HG03175 (cell line): ENCODE data around the gene AGFG2.
A peak's percentile ranks its signal among the peaks of the same experiment; 100 is the strongest.
"Not testable (repeated sequence)": the region's sequence is repeated elsewhere in the genome, so short reads cannot be mapped to it uniquely, and the experiment has no call there.

Experiments used
- ATAC-seq: cut with Tn5 transposase; IDR thresholded peaks from one replicate; pipeline ENCODE4 v1.9.1; 2021; ENCODE audit warnings: mild to moderate bottlenecking, moderate library complexity; ENCODE audit not compliant: unreplicated experiment

AGFG2 gene

GRCh38 chr7:100538654-100539435 lies at the start of gene AGFG2:
TSS of gene AGFG2 (plus strand) at chr7:100539203. CDS start at chr7:100539347, 144 bp downstream.
- ATAC-seq, result peak; percentile 97

DNA sequence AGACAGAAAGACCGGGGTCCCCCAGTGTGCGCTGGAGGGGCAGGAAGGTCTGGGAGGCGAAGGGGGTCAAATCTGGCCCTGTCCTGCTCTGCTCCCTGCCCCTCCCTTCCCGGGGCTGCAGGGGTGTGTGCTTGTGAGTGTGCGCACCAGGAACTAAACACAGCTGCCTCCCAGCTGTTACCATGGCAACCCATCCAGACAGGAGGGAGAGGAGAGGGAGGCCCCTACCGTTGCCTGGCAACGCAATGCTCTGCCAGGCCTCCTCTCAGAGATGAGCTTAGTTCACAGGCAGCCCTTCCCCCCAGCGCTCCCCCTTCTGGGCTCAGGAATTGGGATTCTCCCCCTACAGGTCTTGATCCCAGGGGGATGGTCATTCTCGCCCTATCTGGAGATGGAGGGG lies 49.2 kb upstream of the AGFG2 start:
- ATAC-seq, result peak; percentile 45

GRCh38 chr7:100490483-100491191 lies 48.4 kb upstream of the AGFG2 start:
- ATAC-seq, result no peak

DNA sequence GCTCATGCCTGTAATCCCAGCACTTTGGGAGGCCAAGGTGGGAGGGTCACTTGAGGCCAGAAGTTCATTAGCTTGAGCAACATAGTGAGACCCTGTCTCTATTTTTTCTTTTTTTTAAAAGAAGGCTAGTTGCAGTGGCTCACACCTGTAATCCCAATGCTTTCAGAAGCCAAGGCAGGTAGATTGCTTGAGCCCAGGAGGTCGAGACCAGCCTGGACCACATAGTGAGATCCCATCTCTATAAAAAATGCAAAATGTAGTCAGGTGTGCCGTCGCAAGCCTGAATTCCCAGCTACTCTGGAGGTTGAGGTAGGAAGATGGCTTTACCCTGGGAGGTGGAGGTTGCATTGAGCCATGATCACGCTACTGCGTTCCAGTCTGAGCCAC lies 47.8 kb upstream of the AGFG2 start:
- ATAC-seq, result no peak

GRCh38 chr7:100492738-100493475 lies 46.1 kb upstream of the AGFG2 start:
- ATAC-seq, result no peak

DNA sequence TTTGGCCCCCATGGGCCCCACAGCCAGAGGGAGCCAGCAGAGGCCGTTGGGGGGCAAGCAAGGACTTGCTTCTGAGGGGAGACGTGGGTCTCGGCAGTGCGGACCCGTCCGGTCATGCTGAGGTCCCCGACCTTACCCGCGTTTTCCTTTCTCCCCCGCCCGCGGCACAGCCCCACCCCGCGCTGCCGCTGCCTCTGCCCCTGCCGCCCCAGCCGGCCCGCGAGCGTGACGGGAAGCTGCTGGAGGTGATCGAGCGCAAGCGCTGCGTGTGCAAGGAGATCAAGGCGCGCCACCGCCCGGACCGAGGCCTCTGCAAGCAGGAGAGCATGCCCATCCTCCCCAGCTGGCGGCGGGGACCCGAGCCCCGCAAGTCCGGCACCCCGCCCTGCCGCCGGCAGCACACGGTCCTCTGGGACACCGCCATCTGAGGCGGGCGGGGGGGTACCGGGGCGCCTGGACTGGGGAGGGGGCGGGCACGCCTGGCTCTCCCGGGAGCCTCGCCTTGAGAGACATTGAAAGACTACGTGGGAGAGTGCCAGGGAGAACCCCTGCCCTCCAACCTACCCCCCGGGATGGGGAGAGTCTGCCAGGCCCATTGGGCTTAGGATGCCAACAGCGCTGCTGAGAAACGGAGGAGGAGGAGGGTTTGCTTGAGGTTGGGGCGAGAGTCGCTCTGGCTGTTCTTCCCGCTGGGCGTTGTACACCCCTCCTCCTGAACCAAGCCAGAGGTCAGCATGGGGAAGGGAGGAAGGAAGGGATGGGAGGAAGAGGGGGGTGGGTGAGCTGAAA lies 45.3 kb upstream of the AGFG2 start:
- ATAC-seq, result no peak

- ATAC-seq, result no peak
Measured at GRCh38 chr7:100496509-100496908, 42.5 kb upstream of the AGFG2 start.

DNA sequence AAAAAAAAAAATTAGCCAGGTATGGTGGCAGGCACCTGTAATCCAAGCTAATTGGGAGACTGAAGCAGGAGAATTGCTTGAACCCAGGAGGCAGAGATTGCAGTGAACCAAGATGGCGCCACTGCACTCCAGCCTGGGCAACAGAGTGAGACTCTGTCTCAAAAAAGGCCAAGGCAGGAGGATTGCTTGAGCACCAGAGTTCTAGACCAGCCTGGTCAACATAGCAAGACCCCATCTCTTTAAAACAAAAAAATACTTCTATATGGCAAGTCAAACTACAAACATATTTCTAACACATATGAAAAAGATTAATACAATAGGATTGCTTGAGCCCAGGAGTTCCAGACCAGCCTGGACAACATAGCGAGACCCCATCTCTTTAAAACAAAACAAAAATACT lies 38.3 kb upstream of the AGFG2 start:
- not testable (repeated sequence) for ATAC-seq

DNA sequence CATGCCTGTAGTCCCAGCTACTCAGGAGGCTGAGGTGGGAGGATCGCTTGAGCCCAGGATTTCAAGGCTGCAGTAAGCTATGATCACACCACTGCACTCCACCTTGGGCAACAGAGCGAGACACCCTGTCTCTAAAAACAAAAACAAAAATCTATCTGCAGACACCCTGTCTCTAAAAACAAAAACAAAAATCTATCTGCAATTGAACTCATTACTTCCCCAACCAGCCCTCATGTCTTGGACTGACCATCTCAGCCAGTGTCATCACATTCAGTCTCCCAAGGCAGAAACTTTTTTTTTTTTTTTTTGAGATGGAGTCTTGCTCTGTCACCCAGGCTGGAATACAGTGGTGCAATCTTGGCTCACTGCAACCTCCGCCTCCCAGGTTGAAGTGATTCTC lies 35.0 kb upstream of the AGFG2 start:
- not testable (repeated sequence) for ATAC-seq

- no peak for ATAC-seq
Measured at GRCh38 chr7:100504887-100505611, 34.0 kb upstream of the AGFG2 start.

- ATAC-seq, result no peak
Measured at GRCh38 chr7:100506356-100506923, 32.6 kb upstream of the AGFG2 start.

DNA sequence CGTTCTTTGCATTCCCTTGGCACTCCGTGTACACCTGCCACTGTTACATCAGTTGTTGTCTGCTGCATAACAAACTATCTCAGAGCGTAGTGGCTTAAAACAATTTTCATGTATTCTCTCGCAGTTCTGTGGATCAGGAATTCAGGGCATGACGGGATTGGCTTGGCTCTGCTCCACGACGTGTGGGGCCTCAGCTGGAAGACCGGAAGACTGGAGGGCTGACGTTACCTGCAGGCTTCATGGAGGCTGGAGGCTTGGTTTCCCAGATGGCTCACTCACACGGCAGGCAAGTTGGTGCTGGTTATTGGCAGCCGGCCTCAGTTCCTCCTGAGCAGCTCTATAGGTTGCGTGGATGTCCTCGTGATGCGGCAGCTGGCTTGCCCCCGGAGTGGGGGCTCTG lies 29.8 kb upstream of the AGFG2 start:
- no peak for ATAC-seq

GRCh38 chr7:100510437-100511239 lies 28.4 kb upstream of the AGFG2 start:
- ATAC-seq, result no peak

DNA sequence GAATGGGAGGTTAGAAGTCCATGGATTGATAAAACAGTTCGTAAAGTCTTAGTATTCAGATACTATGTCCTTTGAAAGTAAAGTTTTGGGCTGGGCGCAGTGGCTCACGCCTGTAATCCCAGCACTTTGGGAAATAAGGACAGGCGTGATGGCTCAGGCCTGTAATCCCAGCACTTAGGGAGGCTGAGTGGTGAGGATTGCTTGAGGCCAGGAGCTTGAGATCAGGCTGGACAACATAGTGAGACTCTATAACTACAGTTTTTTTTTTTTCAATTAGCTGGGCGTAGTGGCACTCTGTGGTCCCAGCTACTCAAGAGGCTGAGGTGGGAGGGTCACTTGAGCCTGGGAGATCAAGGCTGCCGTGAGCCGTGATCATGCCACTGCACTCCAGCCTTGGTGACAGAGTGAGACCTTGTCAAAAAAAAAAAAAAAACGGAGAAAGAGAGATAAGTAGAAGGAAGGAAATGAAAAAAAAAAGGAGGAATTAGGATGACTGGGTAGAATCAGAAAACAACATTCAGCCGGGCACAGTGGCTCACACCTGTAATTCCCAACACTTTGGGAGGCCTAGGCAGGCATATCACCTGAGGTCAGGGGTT lies 25.7 kb upstream of the AGFG2 start:
- ATAC-seq, result no peak

- ATAC-seq, result no peak
Measured at GRCh38 chr7:100515072-100515532, 23.9 kb upstream of the AGFG2 start.

- ATAC-seq, result peak; percentile 64
Measured at GRCh38 chr7:100516135-100516812, 22.7 kb upstream of the AGFG2 start.

DNA sequence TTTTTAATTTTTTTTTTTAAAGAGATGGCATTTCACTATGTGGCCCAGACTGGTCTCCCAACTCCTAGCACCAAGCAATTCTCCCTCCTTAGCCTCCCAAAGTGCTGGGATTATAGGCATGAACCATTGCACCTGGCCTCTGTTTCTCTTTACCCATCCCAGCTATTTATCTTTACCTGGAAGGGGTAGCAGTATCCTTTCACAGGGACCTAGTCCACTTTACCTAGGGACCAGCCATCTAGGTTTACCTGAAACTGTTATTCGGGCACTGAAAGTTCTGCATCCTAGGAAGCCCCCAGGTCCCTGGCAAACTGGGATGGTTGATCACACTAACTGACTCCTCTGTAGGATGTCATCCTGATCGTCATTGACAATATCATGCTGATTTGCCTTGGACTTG lies 21.7 kb upstream of the AGFG2 start:
- ATAC-seq, result no peak

- no peak for ATAC-seq
Measured at GRCh38 chr7:100519580-100519979, 19.4 kb upstream of the AGFG2 start.
